ENCODE measurements around the gene PPARD. TPM values are rescaled to one million over a fixed set of nuclear protein-coding genes. Genes with fewer than 3 reads are reported as not detected.
A peak's percentile ranks its signal among the peaks of the same experiment; 100 is the strongest.

PPARD gene
- total RNA-seq, 1 donor from 2014 or later: 30.2 TPM

DNA sequence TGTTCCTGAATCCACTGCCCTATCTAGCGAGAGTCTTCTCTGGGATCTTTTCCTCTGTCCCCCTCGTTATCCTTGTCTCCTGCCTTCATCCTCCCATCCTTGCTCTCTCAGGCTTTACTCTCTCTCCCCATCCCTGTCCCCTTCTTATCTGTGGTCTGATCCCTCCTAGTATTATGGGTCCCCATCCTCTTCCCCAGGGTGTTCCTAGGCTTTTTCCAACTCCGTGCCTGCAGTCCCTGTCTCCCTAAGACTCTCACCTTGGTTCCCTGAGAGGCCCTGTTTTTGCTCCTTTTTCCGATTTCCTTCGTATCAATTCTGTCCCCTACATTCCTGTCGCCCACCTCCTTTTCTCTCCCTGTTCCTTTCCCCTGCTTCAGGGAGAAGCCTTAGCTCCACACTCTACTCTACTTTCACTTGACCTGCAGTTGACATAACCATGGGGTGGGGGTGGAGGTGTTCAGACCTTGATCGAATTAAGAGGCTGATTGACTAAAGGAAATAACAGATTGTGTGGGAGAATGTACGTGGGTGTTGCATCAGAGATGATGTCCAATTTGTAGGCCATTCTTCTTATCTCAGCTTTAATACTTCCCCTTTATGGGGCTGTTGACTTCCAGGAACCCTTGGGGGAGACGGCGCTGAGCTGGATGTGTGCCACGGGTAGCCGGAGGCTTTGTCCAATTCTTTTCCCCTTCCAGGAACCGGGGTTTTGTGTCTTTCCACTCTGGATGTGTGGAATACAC, 905 bp downstream of the PPARD start:
- H3K36me3 ChIP-seq: peaks cover 29% of the 10 kb centered on the region
- H3K9me3 ChIP-seq: no peaks in the 10 kb centered on the region
- no peaks in the 10 kb centered on the region for H3K27me3 ChIP-seq (ENCODE audit: low read depth)
- peak overlapping the region; percentile 90 for H3K27ac ChIP-seq
- peaks cover 26% of the 10 kb centered on the region for H3K4me1 ChIP-seq
- TF ChIP-seq, protein P1, sequence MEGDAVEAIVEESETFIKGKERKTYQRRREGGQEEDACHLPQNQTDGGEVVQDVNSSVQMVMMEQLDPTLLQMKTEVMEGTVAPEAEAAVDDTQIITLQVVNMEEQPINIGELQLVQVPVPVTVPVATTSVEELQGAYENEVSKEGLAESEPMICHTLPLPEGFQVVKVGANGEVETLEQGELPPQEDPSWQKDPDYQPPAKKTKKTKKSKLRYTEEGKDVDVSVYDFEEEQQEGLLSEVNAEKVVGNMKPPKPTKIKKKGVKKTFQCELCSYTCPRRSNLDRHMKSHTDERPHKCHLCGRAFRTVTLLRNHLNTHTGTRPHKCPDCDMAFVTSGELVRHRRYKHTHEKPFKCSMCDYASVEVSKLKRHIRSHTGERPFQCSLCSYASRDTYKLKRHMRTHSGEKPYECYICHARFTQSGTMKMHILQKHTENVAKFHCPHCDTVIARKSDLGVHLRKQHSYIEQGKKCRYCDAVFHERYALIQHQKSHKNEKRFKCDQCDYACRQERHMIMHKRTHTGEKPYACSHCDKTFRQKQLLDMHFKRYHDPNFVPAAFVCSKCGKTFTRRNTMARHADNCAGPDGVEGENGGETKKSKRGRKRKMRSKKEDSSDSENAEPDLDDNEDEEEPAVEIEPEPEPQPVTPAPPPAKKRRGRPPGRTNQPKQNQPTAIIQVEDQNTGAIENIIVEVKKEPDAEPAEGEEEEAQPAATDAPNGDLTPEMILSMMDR (IDR thresholded peaks at IDR 0.05): no peak
- intact Hi-C loops (cut with DNase I): loop anchor here (10.0 kb wide), 1 partner anchor 102 kb away; no protein-coding TSS in a partner anchor
- peak overlapping the region; percentile 90 for H3K4me3 ChIP-seq
- DNase-seq (peak; percentile 73), ATAC-seq (peak; percentile 15 to 45)

DNA sequence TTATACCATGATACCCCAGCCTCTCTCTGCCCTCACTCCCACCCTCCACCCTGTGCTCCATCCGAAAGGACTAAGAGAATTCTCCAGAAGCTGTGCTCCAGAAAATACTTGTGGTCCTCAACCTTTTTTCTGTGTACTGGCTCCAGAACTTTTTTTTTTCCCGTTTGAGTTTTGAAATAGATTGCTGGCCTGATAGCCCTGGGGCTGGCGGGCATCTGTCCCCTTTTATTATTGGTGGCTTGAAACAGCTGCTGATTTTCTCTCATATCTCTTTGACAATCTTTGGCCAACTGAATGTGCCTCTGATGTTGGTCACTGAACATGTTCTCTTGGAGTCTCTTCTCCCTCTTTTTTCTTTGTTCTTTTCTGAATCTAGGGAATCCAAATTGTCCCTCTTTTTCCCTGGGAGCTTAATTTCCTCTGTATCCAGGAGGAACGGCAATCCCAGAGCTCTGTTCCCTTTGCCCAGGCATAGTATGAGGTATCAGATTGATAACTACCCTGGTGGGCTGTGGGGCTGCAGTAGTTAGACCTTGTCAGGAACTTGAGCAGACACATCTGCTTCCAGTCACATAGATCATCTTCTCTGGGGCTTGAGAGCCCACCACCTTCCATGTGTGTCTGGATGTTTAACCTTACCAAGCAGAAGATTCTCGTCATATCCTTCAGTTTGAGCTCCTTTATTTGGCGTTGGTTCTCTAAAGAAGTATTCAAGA, 1.6 kb downstream of the PPARD start:
- TF ChIP-seq, protein P1 (IDR thresholded peaks at IDR 0.05): no peak
- intact Hi-C loops (cut with DNase I): loop anchor here (10.0 kb wide), 1 partner anchor 101 kb away; no protein-coding TSS in a partner anchor
- peak overlapping the region; percentile 90 for H3K27ac ChIP-seq

DNA sequence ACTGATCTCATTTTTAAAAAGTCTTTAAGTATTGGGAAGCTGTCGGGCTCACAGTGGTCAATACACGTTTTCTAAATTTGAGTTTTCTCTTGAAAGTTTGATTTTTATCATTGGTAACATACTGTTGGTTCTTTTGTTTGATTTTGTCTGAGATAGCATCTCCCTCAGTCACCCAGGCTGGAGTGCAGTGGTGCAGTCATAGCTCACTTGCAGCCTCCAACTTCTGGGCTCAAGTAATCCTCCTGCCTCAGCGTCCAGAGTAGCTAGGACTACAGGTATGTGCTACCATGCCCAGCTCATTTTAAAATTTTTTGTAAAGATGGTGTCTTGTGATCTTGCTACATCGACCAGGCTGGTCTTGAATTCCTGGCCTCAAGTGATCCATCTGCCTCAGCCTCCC, 9.1 kb downstream of the PPARD start:
- Histone ChIP-seq H3K4me3 (no peak overlapping the region), H3K27ac (no peak overlapping the region), H3K36me3 (peaks cover 83% of the 10 kb centered on the region), H3K9me3 (no peaks in the 10 kb centered on the region), H3K4me1 (no peaks in the 10 kb centered on the region), H3K27me3 (ENCODE audit: low read depth) (no peaks in the 10 kb centered on the region)
- TF ChIP-seq, protein P1 (IDR thresholded peaks at IDR 0.05): no peak
- DNase-seq (no peak), ATAC-seq (no peak)
- intact Hi-C loops (cut with DNase I): no loop called here

More for the DNA sequence above, 1.6 kb downstream of the PPARD start:
- DNase-seq (no peak), ATAC-seq (no peak)
- Histone ChIP-seq H3K36me3 (peaks cover 36% of the 10 kb centered on the region), H3K4me1 (peaks cover 26% of the 10 kb centered on the region), H3K4me3 (peak overlapping the region; percentile 90), H3K9me3 (no peaks in the 10 kb centered on the region), H3K27me3 (ENCODE audit: low read depth) (no peaks in the 10 kb centered on the region)

DNA sequence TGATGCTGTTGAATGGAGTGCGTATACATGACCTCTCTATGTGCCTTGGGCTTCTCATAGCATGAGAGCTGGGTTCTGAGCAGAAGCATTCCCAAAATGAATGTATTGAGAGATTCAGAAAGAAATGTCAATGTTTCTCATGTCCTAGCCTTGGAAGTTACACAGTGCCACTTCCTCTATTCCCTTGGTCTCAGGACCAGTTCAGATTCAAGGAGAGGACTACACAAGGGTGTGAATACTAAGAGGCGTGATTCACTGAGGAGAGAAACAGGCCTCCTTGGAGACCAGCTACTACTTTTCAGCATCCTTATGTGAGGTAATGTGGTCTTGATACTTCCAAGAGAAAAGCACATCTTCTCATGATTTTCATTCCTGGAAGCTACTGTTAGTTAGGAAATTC, 10.4 kb downstream of the PPARD start:
- no peaks in the 10 kb centered on the region for H3K27me3 ChIP-seq (ENCODE audit: low read depth)
- intact Hi-C loops (cut with DNase I): no loop called here
- H3K9me3 ChIP-seq: no peaks in the 10 kb centered on the region
- ATAC-seq (no peak), DNase-seq (no peak)
- TF ChIP-seq, protein P1 (IDR thresholded peaks at IDR 0.05): no peak
- no peak overlapping the region for H3K27ac ChIP-seq
- peaks cover 85% of the 10 kb centered on the region for H3K36me3 ChIP-seq
- H3K4me3 ChIP-seq: no peak overlapping the region
- no peaks in the 10 kb centered on the region for H3K4me1 ChIP-seq

DNA sequence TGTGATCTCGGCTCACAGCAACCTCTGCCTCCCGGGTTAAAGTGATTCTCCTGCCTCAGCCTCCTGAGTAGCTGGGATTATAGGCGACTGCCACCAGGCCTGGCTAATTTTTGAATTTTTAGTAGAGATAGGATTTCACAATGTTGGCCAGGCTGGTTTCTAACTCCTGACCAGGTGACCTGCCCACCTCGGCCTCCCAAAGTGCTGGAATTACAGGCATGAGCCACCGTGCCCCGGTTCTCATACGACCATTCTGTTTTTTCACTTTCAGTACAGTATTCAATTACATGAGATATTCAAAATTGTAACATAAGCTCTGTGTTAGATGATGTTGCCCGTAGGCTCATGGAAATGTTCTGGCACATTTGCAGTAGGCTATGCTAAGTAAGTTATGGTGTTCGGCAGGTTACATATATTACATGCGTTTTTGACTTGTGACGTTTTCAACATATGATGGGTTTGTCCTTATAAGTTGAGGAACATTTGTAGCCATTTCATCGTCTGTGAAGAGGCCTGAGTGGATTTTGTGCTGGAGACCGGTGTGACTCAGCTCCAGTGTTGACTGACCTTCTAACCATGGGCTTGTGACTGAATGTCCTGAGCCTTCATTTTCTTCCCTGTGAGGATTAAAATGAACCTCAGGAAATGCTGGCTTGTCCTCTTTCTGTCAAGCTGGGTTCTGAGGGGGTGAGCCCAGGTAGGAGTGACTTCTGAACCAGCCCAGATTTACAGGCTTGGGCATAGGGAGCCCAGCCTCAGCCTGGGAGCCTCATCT, 12.2 kb downstream of the PPARD start:
- ATAC-seq (no peak), DNase-seq (no peak)
- intact Hi-C loops (cut with DNase I): no loop called here
- no peaks in the 10 kb centered on the region for H3K27me3 ChIP-seq (ENCODE audit: low read depth)
- H3K27ac ChIP-seq: no peak overlapping the region
- TF ChIP-seq, protein P1 (IDR thresholded peaks at IDR 0.05): no peak
- H3K36me3 ChIP-seq: peaks cover 76% of the 10 kb centered on the region
- peaks cover 7% of the 10 kb centered on the region for H3K4me1 ChIP-seq
- H3K4me3 ChIP-seq: no peak overlapping the region
- no peaks in the 10 kb centered on the region for H3K9me3 ChIP-seq

Data from lower lobe of right lung (tissue), 2 donors.